NCI-H146 treated with DMSO at 0.1 percent for 48 hours (cell line): ENCODE data around the gene CCDC85B.
A peak's percentile ranks its signal among the peaks of the same experiment; 100 is the strongest.
"Not testable (repeated sequence)": the region's sequence is repeated elsewhere in the genome, so short reads cannot be mapped to it uniquely, and the experiment has no call there.

Experiments
- DNase-seq: peaks from one replicate; lab custom pipeline; 2025; ENCODE audit not compliant: unreplicated experiment; lab: John Stamatoyannopoulos, UW

The CCDC85B gene

GRCh38 chr11:65890324-65891218, at the start of gene CCDC85B:
CCDC85B (plus strand) TSS chr11:65890673; CDS start chr11:65890784, 111 bp downstream.
- peak; percentile 82 for DNase-seq

DNA sequence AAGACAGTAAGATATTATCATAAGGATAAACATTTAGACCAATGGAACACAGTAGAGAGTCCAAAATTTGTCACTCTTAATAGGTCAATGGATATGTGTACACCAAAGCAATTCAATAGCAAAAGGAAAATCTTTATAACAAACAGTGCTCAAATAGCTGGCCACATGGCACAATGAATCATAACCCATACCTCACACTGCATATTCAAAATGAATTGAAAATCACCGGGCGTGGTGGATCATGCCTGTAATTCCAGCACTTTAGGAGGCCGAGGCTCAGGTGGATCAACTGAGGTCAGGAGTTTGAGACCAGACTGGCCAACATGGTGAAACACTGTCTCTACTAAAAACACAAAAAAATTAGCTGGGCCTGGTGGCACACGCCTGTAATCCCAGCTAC, 48.3 kb upstream of the CCDC85B start:
- no peak for DNase-seq

GRCh38 chr11:65843811-65844210, 46.7 kb upstream of the CCDC85B start:
- no peak for DNase-seq

DNA sequence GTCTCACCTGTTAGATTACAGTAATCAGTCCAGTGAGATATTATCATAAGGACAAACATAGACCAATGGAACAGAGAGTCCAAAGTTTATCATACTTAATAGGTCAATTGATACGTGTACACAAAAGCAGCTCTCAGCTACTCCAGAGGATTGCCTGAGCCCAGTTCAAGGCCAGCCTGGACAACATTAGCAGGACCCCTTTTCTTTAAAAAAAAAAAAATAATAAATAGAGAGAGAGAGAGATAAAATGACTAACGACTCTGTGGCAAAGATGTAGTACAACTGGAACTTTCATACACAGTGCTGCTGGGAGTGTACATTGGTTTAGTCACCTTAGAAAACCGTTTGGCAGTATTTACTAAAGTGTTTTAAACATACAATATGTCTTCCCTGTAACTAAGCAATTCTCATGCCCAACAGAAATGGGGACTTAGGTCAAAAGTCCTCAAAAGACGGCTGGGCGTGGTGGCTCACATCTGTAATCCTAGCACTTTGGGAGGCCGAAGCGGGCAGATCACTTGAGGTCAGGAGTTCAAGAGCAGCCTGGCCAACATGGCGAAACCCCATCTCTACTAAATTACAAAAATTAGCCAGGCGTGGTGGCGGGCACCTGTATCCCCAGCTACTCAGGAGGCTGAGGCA, 46.1 kb upstream of the CCDC85B start:
- peak; percentile 26 for DNase-seq

DNA sequence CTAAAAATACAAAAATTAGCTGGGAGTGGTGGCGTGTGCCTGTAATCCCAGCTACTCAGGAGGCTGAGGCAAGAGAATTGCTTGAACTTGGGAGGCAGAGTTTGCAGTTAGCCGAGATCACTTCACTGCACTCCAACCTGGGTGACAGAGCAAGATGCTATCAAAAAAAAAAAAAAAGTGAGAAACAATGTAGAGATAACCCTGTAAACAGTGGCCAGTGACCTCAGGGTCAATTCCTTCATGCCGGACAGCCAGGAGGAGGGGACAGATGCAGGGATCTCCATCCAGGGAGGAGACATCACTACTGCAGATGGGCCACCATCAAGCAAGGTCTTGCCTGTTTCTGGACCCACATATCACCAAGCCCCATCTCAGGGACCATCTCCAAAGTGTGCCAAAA, 42.7 kb upstream of the CCDC85B start:
- DNase-seq = no peak

- not testable (repeated sequence) for DNase-seq
Observed at GRCh38 chr11:65848693-65849092, 41.8 kb upstream of the CCDC85B start.

DNA sequence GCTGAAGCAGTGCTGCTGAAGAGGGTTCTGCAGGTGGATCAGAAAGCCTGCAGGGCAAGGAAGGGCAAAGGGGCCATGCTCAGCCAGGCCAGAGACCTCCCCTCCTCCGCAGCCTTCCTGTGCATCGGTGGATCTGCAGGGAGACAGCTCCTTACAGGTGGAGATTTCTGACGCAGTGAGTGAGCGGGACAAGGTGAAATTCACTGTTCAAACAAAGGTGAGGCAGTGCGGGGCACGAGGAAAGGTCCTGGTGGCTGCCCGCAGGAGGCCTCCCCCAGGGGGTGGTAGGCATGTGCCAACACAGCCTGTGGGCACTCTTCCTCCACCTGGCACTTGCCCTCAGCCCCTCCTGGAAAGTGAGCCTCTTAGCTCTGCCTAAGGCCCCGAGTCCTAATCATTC, 41.1 kb upstream of the CCDC85B start:
- no peak for DNase-seq

- DNase-seq = no peak
Observed at GRCh38 chr11:65849771-65850216, 40.7 kb upstream of the CCDC85B start.

- no peak for DNase-seq
Observed at GRCh38 chr11:65850217-65851082, 40.0 kb upstream of the CCDC85B start.

GRCh38 chr11:65851083-65851579, 39.3 kb upstream of the CCDC85B start:
- no peak for DNase-seq

DNA sequence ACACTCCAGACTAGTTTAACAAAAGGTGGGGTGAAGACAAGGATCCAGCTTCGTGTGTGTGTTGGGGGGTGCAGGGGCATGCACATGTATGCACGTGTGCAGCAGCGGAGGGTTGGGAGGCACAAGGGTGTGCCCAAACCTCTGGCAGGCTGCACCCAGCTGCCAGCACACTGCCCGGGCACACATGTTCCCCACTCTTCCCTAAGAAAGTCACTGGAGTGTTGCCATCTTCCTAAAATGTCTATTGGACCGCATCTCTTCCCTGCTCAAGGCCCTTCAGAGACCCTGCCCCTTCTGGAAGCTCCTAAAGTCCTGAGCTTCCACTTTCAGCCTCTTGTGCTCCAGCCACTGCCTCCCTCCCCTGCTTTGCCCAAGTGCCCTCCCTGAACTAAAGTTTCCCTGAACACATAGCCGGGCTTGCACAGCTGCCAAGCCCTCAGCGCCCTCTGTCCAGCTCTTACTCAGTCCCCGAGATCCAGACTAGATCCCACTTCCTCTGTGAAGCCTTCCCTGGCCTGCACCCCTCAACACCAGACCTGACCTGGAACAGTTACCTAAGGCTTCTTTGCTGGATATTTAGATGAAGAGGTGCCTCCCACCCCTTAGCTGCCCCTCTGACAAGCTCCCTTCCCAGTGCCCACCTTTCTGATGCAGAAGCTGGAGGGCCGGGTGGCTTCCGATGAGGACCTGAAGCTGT, 38.5 kb upstream of the CCDC85B start:
- DNase-seq = no peak

- no peak for DNase-seq
Observed at GRCh38 chr11:65852508-65853245, 37.8 kb upstream of the CCDC85B start.

- no peak for DNase-seq
Observed at GRCh38 chr11:65853246-65853979, 37.1 kb upstream of the CCDC85B start.

GRCh38 chr11:65854161-65854592, 36.3 kb upstream of the CCDC85B start:
- DNase-seq = no peak

DNA sequence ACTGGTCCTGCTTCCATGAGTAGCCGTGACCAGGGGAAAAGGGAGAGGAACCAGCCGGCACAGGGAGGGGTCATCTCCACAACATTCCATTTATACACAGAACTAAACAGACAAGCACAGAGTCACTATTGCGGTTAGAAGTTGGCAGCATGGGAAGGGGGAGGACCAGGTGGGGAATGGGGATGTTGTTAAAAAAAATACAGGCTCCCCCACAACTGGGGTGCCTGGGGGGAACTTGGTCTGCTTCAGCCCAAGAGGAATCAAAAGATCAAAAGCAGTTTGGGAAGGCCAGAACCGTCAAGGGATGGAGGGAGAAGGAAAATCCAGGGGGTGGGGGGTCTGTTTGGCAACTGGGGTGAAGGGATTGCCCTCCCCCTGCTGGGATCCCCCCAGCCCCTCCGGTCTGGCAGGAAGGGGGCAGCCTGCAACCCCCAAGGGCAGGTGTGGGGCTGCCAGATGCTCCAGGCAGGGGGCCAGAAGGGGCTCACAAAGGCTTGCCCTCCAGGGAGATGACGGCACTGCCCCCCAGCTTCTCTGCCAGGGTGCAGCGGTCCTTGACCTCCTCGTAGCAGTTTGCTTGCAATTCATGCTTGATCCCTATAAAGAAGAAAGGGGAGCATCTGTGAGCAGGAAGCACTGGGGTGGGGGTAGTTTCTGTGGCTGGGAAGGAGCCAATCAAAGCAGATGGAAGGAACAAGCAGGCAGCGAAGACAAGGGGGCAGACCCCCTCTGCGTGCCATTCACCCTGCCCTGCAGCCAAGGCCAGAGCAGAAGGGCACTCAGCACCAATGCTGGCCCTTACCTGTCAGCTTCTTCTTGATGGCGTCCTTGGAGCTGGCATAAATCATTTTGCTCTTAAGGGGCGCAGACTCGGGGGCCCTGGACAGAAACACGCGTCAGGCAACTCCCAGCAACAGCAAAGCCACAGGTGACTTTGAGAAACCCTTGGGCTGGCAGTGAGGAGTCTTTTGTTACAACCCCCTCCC, 35.3 kb upstream of the CCDC85B start:
- no peak for DNase-seq

DNA sequence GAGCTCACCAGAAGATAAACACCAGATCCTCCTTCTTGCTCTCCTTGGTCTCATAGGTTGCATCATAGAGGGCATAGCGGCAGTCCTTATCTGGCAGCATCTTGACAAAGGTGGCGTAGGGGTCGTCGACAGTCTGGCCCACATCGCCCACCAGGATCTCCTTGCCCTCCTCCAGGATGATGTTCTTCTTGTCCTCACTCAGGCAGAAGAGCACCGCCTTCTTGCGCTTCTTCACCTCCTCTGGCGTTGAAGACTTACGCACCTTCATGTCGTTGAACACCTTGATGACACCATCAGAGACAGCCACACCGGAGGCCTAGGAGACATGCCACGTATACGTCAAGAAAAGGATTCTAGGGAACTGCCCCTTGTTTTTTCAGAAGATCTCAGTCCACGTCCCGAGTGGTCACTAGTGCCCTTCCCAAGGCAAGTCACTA, 34.5 kb upstream of the CCDC85B start:
- DNase-seq = no peak

DNA sequence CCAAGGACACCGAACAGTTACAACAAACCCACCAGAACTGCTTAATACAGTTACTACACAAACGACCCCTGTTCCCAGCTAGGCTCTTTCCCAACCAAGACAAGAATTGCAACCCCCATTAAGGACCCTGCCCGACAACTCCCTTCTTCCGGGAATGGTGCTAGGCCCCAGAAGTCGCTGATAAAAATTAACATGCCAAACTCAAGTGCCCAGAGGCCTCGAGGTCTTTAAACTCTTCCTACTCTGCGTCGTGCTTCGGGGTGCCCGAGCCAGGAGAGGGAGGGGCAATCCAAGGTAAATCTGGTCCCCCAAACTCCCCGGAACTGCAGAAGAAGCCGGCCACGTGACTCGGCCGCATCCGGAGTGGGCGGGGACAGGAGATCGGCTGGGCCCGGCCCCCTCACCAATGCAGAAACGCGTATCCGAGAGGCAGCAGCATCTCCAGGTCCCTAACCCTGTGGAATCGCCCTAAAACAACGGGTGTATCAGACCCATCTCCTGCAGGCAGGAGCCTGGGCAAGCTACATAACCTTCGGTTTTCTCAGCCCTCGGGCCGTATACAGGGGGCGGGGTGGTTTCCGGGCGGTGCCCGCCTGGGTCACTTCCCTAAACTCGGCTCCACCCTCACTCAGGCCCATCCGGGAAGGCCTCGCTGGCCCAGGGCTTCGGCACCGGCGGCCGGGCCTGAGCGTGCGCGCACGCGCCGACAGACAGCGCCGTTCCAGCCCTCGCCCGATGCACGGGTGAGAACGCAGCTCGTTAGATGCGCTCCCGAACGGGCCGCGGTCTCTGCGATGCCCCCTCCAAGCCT, 33.6 kb upstream of the CCDC85B start:
- DNase-seq = peak; percentile 22
